IPS-18c (cell line): ENCODE results near the gene SMPD3.

ENCODE experiments used
- H3K4me3 ChIP-seq: 2 replicates; pipeline ENCODE4 v1.7.0; 2013; ENCODE audit warnings: low read depth, mild to moderate bottlenecking, low read length, moderate library complexity; ENCODE audit not compliant: insufficient read depth
- H3K9me3 ChIP-seq: one replicate; pipeline ENCODE4 v1.6.1; 2013; ENCODE audit warnings: mild to moderate bottlenecking, low read length, moderate library complexity; ENCODE audit not compliant: control insufficient read depth, insufficient read depth

Gene SMPD3

DNA sequence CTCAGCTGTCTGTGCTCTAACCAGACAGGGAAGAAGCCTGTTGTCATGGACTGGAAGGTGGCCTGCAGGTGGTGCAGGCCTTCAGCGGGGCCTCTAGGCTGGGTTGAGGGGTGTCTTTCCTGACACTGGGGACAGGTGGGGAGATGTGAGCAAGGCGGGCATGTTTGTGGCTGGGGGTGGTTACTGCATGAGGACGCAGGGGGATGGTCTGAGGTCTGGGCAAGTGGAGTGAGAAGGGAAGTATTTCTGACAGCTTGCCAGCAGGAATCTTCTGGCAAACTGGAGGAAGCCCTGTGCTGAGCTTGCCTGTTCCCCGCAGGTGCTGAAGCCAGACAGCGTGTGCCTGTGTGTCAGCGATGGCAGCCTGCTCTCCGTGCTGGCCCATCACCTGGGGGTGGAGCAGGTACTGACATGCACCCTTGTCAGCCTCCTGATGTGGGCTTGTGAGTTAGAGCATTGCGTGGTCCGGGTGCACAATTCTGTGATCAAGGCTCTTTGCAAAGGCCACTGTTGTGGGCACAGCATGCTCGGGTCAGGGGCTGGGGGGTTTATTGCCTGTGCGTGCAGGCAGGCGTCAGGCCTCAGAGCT is 101.3 kb downstream of the SMPD3 start:
- Histone ChIP-seq H3K9me3 (no peaks in the 10 kb centered on the region), H3K4me3 (no peak overlapping the region)

DNA sequence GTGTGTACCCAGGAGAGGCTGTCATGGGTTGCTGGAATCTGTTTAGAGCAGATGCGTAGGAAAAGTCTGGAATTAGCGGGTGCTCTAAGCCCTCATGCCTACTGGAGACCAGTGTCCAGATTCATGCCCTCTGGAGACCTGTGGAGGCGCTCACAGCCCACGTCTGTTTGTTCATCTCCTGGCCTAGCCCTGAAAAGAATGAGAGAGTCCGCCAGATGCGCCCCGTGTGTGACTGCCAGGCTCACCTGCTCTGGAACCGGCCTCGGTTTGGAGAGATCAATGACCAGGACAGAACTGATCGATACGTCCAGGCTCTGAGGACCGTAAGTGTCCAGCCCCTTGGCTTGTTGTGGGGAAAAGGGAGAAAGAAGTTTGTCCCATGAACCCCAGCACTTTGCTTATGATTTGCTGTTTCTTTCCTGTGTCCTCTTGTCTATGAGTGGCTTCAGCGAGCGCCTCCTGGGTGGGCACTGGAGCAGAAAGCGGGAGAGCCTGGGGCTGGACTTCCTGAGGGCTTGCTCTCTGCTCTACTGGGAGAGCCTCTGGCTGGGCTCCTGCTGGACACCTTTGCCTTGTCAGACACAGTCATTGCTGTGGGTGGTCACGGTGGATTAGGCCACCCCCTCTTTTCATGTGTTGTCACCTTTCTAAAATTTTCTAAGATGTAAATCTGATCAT is 102.2 kb downstream of the SMPD3 start:
- H3K4me3 ChIP-seq: no peak overlapping the region
- no peaks in the 10 kb centered on the region for H3K9me3 ChIP-seq

DNA sequence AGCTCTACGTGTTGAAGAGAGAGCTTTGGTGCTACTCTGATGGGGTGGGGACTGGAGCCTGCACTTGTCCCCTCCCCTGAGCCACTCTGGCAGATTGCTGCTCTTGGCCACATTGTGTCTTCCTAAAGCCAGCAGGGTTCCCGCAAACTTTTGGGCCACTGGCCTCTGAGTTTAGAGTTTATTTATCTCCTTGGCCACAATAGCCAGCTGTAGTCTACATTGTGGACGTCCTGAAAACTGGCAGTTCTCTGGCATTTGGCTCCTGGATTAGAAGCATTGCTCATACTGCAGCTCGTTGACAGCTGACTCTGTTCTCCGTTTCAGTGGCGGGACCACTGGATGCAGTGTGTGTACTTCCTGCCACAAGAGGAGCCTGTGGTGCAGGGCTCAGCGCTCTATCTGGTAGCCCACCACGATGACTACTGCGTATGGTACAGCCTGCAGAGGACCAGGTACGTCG is 102.9 kb downstream of the SMPD3 start:
- no peaks in the 10 kb centered on the region for H3K9me3 ChIP-seq
- no peak overlapping the region for H3K4me3 ChIP-seq

DNA sequence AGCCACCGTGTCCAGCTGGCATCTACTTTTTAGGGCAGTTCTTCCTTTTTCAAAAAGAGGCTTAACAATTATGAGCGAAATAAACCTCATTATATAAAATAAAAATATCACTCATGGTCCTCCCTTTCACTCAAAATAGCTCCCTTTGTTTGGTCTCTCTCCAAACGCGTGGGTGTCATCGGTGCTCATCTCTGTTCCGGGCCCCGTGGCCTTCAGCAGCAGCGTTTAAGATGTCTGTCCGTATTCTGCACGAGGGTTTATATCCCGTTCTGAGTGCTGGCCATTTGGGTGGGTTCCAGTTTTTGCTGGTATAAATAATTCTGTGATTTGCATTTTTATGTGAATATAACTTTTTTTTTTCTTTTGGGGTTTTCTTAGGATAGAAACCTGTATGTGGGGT is 104.1 kb downstream of the SMPD3 start:
- H3K9me3 ChIP-seq: no peaks in the 10 kb centered on the region
- H3K4me3 ChIP-seq: no peak overlapping the region

DNA sequence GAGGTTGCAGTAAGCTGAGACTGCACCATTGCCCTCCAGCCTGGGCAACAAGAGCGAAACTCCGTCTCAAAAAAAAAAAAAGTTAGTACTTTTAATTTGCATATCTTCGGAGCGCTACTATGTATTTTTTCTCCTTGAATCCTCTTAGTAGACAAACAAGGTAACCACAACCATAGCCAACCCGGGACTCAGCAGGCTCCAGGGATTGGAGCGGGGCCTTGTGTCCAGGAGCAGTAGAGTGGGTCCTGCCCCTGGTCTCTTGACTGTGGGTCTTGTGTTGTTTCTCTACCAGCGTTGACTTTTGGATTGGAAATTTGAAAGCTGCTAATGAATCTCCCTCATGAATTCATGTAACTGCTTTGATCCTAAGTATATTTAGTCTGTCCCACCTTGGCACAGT is 105.2 kb downstream of the SMPD3 start:
- H3K9me3 ChIP-seq: no peaks in the 10 kb centered on the region
- no peak overlapping the region for H3K4me3 ChIP-seq

DNA sequence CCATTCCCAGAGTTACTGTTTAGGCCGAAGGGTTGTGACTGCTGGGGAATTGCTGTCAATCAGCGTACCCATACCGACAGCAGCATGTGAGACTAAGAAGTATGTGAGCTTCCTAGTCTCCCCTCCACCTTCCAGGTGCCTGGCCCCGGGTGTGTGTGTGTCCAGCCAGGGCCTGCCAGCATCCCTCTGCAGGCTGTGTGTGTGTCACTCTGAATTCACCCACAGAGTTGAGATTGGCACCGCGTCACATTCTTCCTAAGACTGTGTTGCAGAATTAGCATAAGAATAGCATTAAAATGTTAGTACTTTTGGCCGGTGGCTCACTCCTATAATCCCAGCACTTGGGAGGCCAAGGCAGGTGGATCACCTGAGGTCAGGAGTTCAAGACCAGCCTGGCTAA is 105.7 kb downstream of the SMPD3 start:
- no peak overlapping the region for H3K4me3 ChIP-seq
- H3K9me3 ChIP-seq: no peaks in the 10 kb centered on the region

DNA sequence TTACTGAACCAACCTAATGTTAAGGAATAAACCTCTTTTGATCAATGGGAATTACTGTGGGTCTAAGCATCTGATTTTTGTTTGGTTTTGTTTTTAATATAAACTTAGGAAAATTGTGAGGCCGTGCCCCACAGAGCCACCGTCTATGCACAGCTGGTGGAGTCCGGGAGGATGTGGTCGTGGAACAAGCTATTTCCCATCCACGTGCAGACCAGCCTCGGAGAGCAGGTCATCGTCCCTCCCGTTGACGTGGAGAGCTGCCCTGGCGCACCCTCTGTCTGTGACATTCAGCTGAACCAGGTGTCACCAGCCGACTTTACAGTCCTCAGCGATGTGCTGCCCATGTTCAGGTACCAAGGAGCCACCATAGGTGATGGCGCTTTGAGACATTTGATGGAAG is 109.1 kb downstream of the SMPD3 start:
- H3K4me3 ChIP-seq: no peak overlapping the region
- no peaks in the 10 kb centered on the region for H3K9me3 ChIP-seq

DNA sequence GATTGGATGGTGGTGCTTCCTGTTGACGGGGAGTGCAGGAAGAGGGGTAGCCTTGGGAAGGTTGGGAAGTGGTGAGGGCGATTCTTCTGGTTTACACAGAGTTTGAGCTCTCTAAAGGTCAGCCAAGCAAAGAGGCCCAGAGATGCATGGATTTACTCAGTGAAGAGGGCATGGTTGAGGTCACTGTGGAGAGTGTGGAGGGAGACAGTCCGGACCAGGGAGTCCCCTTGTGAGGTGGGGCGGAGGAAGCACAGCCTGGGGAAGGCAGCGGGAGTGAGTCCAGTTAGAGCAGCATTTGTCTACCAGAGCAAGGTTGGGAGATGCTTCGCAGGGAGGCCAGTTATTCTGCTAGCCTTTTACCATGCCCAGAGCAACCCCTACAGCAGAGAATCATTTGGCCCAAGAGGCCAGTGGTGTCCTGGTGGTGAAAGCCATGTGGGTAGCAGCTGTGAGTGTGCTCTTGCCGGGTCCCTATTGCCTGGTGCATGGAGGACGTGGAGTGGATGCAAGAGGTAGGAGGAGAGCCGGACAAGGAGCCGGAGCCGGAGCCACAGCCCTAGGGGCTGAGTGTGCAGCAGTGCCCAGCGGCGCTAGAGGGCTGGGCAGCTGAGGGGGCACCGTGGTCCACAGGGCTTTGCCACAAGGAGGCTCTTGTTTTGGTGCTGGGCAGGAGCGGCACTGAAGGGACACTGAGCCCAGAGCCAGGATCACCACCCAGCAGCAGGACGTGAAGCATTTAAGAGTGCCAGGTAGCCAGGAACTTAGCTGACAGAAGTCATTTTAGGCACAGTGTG is 109.8 kb downstream of the SMPD3 start:
- H3K9me3 ChIP-seq: no peaks in the 10 kb centered on the region
- no peak overlapping the region for H3K4me3 ChIP-seq

DNA sequence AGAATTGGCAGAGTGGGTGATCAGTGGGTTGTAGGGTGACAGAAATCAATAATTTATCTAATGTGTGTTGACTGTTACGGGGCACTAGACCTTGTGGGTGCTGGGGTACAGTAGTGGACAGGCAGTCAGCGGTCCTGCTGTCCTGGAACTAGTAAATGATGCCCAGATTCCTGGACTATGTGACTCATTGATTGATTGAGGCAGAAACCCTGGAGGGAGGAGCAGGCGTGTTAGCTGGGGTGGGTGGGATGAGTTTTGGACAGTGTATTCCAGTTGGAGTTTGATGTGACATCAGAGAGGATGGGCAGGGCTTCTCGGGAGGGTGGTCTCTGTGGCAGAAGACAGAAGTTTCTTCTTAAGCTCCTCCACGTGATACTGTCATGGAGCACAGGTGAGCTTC is 113.1 kb downstream of the SMPD3 start:
- H3K4me3 ChIP-seq: no peak overlapping the region
- H3K9me3 ChIP-seq: no peaks in the 10 kb centered on the region

DNA sequence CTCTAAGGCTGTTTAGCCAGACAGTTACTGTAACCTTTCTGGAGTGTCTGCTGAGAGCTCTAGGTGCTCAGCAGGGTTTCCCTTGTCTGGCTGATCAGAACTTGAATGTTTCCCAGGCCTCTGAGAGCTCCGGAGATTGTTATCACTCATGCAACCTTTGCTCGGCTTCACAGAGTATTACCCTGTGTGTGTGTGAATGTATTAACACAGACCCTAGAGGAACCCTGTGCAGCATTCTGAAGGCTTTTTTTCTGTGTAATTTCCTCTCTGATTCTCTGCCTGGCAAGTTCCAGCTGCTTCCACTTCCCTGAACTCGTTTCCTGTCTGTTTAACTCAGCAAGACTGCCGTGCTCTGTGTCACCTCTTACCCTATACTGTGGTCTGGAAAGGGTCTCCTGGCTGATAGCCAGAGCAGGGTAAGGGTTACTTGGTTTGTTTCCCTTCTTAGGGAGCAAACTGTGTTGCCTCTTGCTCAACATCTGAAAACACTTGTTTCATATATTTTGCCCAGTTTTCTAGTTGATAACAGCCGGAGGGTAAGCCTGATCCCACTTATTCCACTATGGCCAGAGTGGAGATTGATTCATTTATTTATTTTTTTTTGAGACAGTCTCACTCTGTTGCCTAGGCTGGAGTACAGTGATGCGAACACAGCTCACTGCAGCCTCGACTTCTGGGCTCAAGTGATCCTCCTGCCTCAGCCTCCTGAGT is 115.7 kb downstream of the SMPD3 start:
- Histone ChIP-seq H3K4me3 (no peak overlapping the region), H3K9me3 (no peaks in the 10 kb centered on the region)

DNA sequence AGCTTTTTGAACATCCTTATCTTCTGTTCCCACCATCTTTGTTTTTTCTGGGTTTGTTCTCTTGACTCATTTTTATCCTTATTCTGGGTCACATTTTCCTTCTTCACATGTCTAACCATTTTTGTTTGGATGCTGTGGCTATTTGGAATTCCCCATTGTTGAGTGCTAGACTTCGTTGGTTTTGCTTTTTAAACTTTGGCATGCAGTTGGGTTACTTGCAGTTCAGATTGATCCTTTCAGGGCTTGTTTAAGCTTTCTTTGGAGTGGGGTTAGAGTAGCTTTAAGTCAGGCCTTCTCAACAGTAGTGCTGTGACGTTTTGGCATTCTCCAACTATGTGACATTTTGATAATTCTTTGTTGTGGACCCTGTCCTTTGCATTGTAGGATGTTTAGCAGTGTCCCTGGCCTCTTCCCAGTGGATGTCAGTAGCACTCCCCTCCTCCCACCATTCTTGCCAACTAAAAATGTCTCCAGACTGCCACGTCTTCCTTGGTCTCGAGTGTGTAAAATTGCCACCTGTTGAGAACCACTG is 116.4 kb downstream of the SMPD3 start:
- H3K4me3 ChIP-seq: no peak overlapping the region

DNA sequence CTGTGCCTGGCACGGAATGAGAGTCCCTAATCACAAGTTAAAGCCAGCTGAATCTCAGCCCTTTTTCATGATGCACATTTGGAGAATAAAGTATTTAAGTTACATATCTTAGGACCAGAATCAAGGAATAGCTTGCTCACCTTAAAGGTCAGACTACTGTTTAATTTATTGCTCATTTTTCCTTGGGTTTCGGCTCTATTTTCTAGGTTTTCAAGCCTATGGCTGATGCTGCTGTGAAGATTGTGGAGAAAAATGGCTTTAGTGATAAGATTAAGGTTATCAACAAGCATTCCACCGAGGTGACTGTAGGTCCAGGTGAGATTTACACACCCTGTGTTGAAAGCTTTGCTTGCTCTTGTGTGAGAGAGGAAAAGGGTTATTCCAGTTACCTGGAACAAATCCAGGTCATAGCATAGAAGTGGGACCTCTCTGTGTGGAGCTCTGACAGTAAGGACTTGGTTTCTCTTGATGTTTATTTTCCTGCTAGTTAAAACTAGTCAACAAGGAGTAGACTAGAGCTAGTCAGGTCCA is 119.4 kb downstream of the SMPD3 start:
- no peak overlapping the region for H3K4me3 ChIP-seq
- H3K9me3 ChIP-seq: no peaks in the 10 kb centered on the region

More for the DNA sequence above, 116.4 kb downstream of the SMPD3 start:
- H3K9me3 ChIP-seq: no peaks in the 10 kb centered on the region

DNA sequence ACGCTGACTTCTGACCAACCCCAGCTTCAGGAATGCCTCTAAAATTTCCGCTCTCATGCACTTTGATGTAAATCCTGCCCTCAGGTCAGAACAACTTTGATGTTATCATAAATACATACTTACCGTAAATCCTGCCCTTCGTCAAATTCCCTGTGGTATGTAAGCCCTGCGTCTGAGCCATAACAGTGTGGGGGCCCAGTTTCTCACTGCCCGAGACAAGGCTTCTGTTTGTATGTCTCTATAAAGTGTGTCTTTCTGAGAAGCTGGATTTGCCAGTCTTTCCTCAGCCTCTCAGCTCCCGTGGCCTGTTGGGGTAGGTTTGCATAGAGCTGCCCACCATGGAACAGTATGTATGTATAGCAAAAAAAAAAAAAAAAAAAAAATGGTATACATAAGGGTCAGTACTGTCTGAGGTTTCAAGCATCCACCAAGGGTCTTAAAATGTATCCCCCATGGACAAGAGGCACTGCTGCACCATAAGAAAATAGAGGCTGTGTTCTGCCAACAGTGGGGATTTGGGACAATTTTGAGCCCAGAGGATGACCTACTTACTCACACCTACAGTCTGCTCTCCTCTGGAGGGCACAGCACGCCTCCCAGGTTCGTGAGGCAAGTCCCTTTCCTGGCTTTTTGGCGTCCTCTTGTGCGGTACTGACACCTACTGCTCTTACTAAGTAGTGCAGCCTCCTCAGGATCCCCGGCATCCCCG is 120.0 kb downstream of the SMPD3 start:
- no peak overlapping the region for H3K4me3 ChIP-seq
- H3K9me3 ChIP-seq: no peaks in the 10 kb centered on the region

DNA sequence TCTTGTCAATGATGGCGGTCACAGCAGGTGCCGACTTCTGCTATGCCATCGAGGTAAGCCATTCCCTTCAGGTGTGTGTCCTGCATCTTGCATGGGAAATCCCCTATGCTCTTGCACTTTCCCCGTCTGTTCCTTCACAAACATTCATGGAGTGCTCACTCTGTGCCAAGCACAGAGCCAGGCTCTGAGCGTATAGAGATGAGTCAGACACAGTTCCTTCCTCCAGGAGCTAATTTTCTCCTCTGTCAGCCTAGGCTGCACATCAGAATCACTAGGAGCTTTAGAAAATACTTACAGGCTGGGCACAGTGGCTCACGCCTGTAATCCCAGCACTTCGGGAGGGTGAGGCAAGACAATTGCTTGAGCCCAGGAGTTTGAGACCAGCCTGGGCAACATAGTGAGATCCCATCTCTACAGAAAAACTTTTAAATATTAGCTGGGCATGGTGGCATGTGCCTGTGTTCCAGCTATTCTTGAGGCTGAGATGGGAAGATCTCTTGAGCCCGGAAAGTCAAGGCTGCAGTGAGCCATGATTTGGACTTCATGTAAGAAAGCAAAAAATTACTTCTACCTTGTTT is 123.4 kb downstream of the SMPD3 start:
- no peaks in the 10 kb centered on the region for H3K9me3 ChIP-seq
- H3K4me3 ChIP-seq: no peak overlapping the region

DNA sequence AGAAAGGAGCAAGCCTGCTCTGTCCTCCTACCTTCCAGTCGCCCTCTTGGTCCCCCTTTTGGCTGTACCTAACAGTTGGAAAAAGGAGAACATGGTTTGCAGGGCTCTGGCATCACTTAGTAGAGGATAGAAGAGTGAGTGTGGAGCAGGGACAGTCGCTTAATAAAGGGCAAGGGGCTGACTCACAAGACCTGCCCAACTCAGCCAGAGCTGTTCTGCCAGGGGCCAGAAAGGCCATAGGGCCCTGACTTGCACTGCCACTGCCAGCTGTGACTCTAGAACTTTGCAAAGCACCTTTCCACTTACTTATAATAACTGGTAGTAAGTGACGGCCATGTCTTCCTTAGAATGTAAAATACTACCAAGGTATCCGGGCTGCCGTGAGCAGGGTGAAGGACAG is 124.0 kb downstream of the SMPD3 start:
- Histone ChIP-seq H3K9me3 (no peaks in the 10 kb centered on the region), H3K4me3 (no peak overlapping the region)

DNA sequence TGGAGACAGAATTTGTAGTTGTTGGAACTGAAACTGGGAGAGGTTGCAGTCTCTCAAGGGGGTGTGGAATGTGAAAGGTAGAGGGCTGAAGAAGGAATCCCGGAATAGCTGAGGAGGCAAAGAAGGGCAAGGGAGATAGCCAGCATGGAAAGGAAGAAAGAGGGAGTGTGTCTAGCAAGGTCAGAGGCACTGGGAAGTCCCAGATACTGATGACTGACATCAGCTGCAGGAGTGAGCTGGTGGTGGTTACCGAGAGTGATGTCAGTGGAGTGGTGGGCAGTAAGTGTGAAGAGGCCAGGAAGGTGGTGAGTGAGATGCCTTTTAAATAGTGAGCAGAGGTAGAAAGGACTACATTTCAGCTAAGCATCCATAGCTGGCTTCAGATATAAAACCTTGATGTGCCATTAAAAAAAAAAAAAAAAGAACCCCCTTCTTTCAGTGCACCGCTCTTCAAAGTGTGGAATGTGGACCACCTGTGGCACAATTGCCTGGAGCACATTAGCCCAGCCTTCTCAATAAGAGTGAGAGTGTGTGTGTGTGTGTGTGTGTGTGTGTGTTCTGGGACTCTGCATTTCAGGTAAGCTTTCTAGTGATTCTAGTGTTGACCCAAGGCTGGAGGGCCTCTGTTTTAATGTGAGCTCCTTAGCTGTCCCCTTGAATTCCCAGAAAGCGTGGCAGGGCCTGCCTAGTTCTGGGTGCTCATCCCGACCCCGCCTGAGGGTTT is 129.0 kb downstream of the SMPD3 start:
- no peak overlapping the region for H3K4me3 ChIP-seq
- H3K9me3 ChIP-seq: no peaks in the 10 kb centered on the region
